Dermis microvascular lymphatic vessel endothelial cell (primary cell): ENCODE measurements around the gene SETD1A. TPM values are rescaled to one million over a fixed set of nuclear protein-coding genes. Genes with fewer than 3 reads are reported as not detected.
"Not testable (repeated sequence)": the region's sequence is repeated elsewhere in the genome, so short reads cannot be mapped to it uniquely, and the experiment has no call there.

Experiments
- DNase-seq, 2 donors: peaks; one replicate each; pipeline versions ENCODE4 v3.0.0 to v3.0.0-alpha.2; 2010; ENCODE audit warnings: low read depth in 2 of 2
- total RNA-seq: library from RNA; depleted of rRNA; stranded (reverse); fragments of >200 nt; gene quantifications from 2 replicates; pipeline ENCODE4 v1.2.1, GENCODE V29; 2014

SETD1A gene
- total RNA-seq, 1 donor from 2014 or later, result 1.7 TPM

DNA sequence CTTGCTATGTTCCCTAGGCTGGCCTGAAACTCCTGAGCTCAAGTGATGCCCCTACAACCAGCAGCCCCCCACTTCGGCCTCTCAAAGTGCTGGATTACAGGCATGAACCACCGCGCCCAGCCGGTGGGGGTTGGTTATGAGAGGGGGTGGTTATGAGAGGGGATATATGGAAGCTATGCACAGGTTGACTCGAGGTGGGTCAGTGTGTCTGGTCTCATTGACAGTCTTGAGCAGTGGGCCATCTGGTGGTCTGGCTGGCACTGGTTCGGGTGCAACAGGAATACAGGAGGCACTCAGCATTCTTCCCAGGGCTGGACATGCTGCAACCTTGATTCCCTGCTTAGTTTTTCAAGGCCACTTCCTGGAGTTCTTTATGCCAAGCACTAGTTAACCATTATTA lies 58.5 kb downstream of the SETD1A start:
- no peak for DNase-seq

- not testable (repeated sequence) for DNase-seq
Measured at GRCh38 chr16:31017756-31018155, 60.2 kb downstream of the SETD1A start.

DNA sequence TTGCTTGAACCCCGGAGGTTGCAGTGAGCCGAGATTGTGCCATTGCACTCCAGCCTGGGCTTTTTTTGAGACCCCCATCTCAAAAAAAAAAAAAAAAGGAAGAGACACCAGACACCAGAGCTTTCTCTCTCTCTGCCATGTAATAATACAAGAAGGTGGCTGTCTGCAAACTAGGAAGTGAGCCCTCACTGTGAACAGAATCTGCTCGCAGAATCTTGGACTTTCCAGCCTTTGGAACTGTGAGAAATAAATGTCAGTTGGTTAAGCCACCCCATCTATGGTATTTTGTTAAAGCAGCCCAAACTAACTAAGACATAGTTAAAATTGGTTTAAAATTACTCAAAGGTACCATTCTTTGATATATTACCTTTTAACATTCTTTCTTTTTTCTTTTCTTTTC lies 63.0 kb downstream of the SETD1A start:
- no peak for DNase-seq

GRCh38 chr16:31022544-31023251 lies 65.1 kb downstream of the SETD1A start:
- no peak for DNase-seq

- DNase-seq, result no peak
Measured at GRCh38 chr16:31023252-31023602, 65.7 kb downstream of the SETD1A start.

- DNase-seq, result no peak
Measured at GRCh38 chr16:31023627-31024226, 66.2 kb downstream of the SETD1A start.

DNA sequence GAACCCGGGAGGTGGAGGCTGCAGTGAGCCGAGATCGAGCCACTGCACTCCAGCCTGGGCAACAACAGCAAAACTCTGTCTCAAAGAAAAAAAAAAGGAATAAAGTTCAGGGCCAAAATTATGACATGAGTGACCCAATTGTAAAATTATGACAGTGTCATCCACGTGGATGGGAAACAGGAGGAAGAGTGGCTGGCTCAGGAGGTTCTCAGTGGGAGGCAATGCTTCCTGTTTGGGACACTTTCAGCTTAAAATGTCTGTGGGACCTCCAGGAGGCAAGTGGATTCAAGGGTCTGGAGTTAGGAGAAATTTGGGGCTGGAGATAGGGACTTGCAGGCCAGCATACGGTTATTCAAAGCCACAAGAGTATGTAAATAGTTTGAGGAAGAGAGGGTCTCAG lies 67.8 kb downstream of the SETD1A start:
- DNase-seq, result no peak

DNA sequence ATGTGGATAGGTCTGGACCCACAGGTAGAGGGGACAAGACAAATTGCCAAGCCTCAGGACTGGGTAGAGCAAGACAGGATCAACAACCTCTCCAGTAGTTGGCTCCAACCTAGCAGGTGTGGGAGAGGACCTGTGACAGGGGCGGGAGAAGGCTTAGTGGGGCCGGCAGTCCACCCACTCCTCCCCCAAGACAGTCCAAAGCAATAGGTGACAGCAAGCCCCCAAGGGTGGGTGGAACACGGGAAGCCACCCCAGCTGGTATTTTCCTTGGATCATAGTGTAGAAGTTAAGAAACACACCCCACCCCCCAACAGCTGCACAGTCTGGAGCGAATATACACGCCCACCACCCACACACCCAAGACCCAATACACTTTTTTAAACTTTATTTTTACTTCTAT lies 71.7 kb downstream of the SETD1A start:
- DNase-seq, result no peak

DNA sequence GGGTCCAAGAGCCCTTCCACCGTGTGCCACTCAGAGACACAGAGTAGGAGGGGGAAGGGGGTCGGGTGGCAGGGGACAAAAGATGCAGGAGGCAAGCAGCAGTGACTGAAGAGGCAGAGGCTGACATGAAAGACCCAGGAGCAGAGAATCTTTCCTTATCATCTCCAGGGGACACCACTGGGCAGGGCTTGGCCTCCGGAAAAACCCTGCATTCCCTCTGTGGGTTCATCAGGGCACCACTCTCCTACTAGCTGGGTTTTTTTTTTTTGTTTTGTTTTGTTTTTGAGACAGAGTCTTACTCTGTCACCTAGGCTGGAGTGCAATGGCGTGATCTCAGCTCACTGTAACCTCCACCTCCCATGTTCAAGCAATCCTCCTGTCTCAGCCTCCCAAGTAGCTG lies 73.7 kb downstream of the SETD1A start:
- DNase-seq, result no peak

DNA sequence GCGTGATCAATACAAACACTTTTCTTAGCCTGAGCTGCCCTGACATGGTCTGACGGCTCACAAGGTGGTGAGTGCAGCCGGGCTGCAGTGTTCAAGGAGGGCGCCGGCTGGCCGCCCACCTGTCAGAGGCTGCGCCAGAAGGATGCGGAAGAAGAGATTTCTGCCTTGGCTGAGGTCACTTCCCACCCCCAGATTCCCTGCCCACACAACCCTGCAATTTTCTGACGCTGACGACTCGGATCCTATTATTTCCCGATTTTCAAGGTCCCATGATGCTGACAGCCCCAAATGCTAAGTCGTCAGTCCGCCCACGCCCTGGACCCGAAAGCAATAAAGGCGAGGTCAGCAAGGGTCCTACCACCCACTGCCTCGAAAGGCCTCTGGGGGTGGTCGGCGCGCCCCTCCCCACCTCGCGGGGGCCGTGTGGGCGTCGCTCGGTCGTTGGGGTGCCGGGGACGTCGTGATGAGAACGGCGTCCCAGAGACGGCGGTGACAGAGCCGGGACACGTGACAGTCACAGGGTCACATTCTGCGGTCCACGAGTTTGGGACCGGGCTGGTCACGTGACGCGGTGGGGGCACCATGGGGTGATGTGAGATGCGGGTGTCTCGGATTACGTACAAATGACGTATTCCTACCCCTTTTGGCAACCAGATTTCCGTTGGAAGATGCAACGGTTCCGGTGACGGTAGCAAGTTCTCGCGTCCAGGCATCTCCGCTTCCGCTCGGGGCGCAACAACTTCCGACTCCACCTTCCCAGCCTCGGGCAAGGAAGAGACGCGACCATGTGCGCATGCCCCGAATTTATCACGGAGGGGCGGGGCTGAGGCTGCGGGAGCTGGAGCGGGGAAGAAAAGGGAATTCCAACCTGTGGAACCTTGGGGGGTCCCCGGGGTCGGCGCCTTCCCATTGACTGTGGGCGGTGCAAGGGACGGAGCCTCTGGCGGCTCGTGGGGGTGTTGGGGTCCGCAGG lies 75.5 kb downstream of the SETD1A start, which contains the start of gene STX4:
TSS of gene STX4 (plus strand) at position 823 of the 973 bp plus-strand sequence. CDS start 248 bp downstream, outside the sequence.
- peak; percentile 90 to 94 for DNase-seq

DNA sequence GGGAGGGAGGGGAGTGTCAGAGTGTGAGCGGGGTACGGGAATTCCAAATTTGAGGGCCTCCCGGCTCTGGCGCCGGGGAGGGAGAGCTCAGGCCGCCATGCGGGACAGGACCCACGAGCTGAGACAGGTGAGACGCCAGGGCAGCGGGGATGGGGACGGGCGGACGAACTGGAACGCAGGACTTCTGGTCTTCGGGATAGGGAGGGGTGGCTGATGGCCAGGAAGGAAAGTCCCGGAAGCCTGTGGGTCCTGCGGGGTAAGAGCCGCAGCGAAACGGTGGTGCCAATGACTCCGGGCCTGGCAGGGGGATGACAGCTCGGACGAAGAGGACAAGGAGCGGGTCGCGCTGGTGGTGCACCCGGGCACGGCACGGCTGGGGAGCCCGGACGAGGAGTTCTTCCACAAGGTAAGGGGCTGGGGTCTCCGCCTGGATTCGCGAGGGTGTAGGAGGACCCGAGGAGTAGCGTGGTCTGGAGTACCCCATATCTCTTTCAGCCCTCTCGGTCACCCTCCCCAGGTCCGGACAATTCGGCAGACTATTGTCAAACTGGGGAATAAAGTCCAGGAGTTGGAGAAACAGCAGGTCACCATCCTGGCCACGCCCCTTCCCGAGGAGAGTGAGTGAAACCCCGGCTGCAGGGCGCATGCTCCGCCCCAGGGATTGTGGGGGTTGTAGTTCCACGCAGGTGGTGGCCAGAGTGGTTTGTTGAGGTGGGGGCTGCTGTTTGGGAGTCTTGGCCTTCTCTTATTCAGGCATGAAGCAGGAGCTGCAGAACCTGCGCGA lies 76.3 kb downstream of the SETD1A start:
- peak; percentile 68 to 84 for DNase-seq

Other genes with a start within 250 kb of the SETD1A start
- gene PHKG2, start 209.3 kb upstream of the SETD1A start, total RNA-seq, result 14.9 and 21.1 TPM in 2 replicates
- gene CFAP119, start 195.7 kb upstream of the SETD1A start, total RNA-seq, result 0.89 and 0.90 TPM in 2 replicates
- gene RNF40, start 195.4 kb upstream of the SETD1A start, total RNA-seq, result 41.0 and 50.3 TPM in 2 replicates
- gene ZNF629, start 170.5 kb upstream of the SETD1A start, total RNA-seq, result 3.3 and 6.1 TPM in 2 replicates
- 49.9 and 60.8 TPM in 2 replicates for gene BCL7C, start 63.7 kb upstream of the SETD1A start, total RNA-seq
- gene CTF1, start 61.1 kb upstream of the SETD1A start, total RNA-seq, result 0.13 TPM in 2 replicates
- 16.6 and 18.2 TPM in 2 replicates for gene FBXL19, start 34.2 kb upstream of the SETD1A start, total RNA-seq
- gene ORAI3, start 8.7 kb upstream of the SETD1A start, total RNA-seq, result 23.7 and 33.6 TPM in 2 replicates
- 20.8 and 24.7 TPM in 2 replicates for gene HSD3B7, start 27.5 kb downstream of the SETD1A start, total RNA-seq
- gene STX1B, start 52.9 kb downstream of the SETD1A start, total RNA-seq, result 0.26 and 0.38 TPM in 2 replicates
- 17.5 and 28.2 TPM in 2 replicates for gene STX4, start 75.8 kb downstream of the SETD1A start, total RNA-seq
- gene ZNF668, start 116.5 kb downstream of the SETD1A start, total RNA-seq, result 5.4 and 7.6 TPM in 2 replicates
- gene ZNF646, start 116.7 kb downstream of the SETD1A start, total RNA-seq, result 8.1 and 13.9 TPM in 2 replicates
- 0.38 and 0.39 TPM in 2 replicates for gene PRSS53, start 131.2 kb downstream of the SETD1A start, total RNA-seq
- gene VKORC1, start 137.0 kb downstream of the SETD1A start, total RNA-seq, result 59.8 and 74.6 TPM in 2 replicates
- gene BCKDK, start 150.6 kb downstream of the SETD1A start, total RNA-seq, result 9.8 and 20.0 TPM in 2 replicates
- 30.3 and 37.4 TPM in 2 replicates for gene KAT8, start 159.9 kb downstream of the SETD1A start, total RNA-seq
- gene PRSS8, start 178.0 kb downstream of the SETD1A start, total RNA-seq, result not detected in 2 replicates
- 0.13 and 0.39 TPM in 2 replicates for gene PRSS36, start 192.3 kb downstream of the SETD1A start, total RNA-seq
- 33.6 and 43.5 TPM in 2 replicates for gene FUS, start 222.4 kb downstream of the SETD1A start, total RNA-seq
- gene PYCARD, start 245.0 kb downstream of the SETD1A start, total RNA-seq, result 63.3 and 74.2 TPM in 2 replicates